CD4-positive, alpha-beta T cell treated with Interferon alpha-2 for 1 hour (primary cell): Measurements from ENCODE around the gene COA8.
"Not testable (repeated sequence)": the region's sequence is repeated elsewhere in the genome, so short reads cannot be mapped to it uniquely, and the experiment has no call there.

Experiments used
- DNase-seq, 2 donors: peaks; one replicate each; pipeline ENCODE4 v3.0.0-alpha.2; 2020 to 2022

Gene COA8

DNA sequence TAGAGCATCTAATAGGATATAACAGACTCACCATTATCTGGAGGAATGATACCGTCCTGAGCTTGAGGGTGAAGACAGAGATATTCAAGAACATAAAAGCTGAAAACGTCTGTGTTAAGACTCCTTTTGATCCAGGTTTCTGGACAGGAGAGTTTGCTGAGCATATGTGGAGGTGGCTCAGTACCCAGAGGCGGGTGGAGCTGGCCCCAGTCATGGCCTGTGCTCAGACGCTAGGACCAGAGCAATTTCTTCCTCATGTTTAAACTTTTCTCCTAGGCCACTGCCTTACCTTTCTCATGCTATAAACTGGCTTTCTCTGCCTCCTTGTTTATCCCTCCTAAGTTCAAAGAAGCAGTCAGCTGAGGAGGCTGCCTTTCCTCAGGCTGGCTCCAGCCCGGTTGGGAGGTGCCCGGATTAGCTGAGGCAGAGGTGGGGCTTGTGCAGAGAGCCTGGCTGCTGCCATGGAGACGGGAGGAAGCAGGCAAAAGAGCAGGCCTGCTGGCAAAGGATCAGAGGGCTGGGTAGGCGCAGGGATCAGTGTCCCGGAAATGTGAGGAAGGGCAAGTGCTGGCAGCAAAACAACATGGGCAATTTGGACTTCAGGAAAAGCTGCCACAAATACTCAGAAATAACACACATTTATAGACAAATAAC is 13.7 kb downstream of the COA8 start:
- no peak for DNase-seq

DNA sequence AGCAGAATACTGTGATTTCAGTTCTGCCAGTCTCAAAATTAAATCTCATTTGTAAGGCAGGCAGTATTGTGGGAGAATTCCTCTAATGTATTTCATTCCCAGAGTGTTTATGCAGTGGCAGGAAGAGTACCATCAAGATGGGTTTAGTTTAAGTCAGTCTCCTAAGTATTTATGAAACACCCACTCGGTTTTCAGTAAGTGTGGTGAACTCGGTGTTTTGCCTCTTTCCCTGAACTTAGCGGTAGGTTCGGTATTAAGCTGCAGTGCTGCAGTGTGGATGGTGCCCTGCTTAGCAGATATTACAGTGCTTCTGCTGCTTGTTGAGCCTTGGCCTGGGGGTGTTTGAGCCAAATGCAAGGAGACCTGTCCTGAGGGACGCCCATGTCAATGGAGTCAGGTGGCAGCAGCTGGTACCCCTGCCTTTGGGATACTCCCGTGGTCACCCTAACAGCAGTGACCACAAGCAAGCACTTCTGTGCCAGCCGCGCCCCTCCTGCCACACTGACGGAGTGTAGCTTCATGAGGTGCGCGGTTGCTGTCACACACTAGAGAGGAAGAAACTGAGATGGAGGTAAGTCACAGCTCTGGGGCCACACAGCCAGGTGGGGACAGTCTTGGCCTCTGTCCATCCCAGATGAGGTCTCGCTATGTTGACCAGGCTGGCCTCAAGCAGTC is 15.8 kb downstream of the COA8 start:
- no peak for DNase-seq

DNA sequence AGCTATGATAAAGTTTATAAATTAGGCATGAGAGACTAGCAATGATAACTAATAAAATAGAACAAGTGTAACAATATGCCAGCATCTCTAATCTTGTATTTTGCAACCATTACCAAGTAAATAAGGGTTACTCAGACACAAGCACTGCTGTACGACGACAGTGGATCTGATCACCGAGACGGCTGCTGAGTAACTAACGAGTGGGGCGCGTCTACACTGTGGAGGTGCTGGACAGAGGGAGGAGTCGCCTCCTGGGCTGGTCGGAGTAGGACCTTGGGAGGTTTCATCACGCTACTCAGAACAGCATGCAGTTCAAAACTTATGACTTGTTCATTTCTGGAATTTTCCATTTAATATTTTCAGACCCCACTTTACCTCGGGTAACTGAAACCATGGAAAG is 18.4 kb downstream of the COA8 start:
- no peak for DNase-seq

DNA sequence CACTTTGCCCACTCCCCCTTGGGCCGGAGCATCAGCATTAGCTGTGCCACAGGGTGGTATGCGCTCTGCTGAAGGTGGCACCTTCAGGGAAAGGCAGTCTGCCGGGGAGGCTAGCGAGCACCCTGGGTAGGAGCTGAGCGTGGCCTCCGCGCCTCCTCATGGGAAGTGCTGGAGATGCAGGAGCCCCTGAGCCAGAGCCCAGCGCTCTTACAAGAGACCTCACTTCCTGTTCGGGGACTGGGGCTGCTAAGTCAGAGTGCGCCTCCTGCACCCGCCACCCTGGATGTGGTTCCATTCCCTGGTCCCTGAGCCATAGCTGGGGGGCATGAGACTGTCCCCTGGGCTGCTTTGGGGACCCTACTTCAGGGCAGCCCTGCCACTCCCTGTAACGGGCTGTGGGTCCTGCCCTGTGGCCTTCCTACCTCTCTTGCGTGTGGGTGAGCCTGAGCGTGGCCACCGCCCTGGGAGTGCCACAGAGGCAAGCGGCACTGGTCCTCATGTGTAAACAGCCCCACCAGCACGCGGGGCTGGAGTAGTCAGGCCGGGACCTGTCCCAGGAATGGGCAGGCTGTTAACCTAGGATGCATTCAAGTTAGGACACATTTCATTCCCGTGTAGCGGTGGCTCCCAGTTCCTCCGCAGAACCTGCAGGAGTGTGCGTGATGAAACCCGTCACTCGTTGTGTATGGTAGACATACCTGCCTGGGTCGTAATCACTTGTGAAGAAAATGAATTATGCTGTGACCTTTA is 19.4 kb downstream of the COA8 start:
- DNase-seq, result no peak

DNA sequence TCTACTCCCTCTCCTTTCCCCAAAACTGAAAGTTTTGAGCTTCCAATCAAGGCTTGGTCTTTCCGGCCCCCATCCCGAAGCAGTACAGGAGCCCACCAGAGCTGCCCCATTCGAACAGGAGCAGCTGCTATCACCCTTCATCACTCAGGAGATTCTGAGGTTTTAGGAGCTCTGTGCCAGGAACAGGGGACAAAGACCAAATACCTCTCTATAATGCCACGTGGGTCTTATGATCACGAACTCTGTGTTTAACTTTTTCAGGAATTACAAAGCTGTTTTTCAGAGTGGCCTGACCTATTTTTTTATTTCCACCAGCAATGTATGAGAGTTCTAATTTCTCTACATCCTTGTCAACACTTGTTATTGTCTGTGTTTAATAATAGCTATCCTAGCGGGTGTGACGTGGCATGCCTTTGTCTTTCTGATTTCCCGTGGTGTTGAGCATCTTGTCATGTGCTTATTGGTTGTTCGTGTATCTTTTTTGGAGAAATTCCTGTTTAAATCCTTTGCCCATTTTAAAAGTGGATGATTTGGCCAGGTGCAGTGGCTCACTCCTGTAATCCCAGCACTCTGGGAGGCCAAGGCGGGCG is 21.7 kb downstream of the COA8 start:
- DNase-seq, result no peak

DNA sequence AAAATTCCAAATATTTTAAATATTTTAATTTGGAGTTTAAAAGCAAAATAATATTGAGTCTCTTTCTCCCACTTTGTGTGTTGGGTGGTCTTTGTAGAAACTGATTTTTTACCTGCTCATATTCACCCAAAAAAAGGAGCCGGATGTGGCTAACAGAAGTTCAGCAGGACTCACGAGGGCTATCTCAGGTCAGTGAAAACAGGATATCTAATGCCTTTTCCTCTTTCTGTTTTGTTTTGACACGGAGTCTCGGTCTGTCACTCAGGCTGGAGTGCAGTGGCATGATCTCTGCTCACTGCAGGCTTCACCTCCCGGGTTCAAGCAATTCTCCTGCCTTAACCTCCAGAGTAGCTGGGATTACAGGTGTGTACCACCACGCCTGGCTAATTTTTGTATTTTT is 30.8 kb downstream of the COA8 start:
- peak in 1 of 2 donors; percentile 13 for DNase-seq

DNA sequence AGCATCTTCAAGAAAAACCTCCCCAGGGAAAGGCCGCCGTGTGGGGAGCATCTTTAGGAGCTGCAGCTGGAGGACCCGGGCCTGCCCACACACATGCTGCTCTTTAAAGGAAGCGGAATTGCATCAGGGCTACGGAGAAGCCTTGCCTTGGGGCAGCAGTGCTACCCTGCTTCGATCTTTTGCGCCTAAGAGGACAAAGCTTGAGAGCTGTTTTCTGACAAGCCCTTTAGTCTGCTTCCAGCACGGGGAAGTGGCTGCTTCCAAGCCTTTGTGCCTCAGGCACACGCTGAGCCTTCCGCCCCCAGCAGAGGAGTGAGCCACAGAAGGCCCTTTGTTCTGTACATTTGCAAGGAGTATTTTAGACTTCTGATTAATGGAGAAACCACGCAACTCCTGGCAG is 31.5 kb downstream of the COA8 start:
- DNase-seq, result no peak

DNA sequence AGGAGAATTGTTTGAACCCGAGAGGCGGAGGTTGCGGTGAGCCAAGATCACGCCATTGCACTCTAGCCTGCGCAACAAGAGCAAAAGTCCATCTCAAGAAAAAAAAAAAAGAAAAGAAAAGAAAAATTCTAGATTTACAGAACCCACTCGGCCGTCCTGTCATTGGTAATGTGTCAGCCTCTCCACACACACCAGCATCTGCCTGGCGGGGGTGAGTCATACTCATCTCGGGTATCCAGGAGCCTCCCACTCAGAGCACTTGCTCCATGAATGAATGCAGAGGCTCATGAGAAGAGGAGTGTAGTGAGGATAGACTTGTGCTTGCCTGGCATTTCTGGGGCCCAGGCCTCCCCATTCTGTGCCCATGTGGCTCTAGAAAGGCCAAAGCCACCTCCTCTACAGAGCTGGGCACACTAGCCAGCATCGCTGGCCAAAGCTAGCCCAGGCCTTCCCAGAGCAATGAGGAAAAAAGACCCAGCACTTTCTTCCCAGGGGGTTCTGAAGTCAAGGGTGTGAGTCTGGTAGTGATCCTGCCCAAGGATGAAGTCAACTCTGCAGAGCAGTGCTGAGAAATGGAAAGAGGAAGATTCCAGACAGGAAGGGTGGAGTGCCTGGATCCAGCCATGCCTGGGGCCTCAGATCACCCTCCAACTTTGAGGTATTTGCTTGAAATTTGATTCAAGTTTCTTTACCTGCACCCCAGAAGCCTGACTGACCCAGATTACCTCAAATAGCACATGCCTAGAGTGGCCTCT is 35.0 kb downstream of the COA8 start:
- DNase-seq, result no peak

DNA sequence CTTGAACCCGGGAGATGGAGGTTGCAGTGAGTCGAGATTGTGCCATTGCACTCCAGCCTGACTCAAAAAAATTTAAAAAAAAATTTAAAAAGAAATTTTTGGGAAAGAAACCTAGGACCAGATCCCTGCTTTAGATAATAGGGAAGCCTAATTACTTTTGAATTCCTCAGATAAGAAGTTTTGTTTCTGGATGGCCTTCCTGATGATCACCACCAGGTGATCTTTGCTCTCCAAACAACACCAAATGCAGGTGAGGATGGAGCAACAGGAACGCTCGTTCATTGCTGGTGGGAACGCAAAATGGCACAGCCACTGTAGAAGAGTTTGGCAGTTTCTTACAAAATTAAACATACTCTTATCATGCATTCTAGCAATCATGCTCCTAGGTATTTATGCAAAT is 37.7 kb downstream of the COA8 start:
- no peak for DNase-seq

DNA sequence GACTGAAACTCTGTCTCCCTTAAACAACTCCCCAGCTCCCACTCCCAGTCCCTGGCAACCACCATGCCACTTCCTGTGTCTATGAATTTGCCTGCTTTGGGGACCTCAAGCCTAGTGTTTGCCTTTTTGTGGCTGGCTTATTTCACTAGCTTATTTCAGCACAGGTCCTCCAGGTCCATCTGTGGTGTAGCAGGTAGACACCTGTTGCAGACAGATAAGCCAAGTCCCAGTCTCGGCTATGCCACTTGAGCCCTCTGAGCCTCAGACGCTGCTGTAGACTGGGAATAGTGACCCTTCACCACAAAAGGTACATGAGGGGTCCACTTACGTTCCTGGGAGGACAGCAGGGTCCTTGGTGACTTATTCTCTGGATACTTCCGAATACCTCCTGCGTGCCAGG is 41.9 kb downstream of the COA8 start:
- DNase-seq, result no peak

DNA sequence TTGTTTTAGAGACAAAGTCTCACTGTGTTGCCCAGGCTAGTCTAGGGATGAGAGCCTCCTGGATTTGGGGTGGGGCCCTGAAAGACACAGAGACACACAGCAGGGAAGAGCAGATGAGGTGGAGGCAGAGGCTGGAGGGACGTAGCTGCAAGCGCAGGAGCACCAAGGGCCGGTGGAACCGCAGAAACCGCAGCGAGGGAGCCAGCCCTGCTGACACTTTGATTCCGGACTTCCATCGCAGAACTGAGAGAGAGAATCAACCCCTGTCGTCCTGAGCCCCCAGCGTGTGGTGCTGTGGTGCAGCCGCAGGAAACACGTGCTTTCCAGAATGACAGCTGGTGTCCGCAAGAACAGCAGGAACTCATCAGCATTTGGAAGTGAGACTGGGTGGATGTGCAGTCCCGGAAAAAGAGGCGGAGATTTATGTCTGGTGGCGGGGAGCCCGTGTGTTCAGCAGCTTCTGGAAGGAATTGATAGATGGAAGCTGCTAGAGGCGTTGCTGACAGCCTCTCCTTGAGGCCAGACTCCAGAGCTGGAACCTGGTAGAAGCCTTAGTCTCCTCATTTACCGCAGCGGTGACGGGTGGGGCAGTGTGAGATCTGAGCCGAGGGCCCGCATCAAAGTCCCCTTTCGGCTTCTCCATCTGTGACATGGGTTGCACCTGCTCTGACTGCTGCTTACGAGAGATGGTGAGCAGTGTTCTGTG is 44.4 kb downstream of the COA8 start:
- peak; percentile 57 to 74 for DNase-seq

DNA sequence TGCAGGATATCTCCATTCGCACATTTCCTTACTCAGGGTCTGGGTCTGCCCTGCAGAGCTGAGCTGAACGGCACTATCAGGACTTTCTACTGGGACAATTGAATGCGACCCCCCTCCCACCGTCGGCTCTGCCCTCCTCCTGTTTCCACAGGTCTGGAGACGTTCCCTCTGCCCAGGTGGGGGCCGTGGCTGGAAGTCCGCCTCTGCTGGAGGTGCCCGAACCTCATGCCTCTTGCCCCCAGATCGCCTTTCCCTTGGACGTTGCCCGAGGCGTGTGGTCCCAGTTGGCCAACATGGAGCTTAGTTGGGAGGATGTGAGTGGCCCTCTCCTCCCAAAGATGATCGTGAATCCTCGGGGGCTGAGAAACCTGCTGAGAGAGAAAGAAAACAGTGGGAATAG is 45.1 kb downstream of the COA8 start:
- DNase-seq, result no peak

DNA sequence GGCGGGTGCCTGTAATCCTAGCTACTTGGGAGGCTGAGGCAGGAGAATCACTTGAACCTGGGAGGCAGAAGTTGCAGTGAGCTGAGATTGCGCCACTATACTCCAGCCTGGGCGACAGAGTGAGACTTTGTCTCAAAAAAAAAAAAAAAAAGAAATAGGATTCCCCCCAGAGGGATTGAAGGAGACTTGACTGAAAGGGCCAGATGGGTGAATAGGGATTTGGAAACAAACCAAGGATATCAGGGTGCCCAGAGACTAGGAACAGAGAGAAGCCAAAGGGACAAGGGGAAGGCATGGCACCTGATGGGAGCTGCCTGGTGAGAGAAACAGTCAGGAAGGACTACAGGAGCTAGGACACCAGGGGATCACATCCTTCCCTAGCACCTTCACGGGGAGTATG is 46.3 kb downstream of the COA8 start:
- not testable (repeated sequence) for DNase-seq

DNA sequence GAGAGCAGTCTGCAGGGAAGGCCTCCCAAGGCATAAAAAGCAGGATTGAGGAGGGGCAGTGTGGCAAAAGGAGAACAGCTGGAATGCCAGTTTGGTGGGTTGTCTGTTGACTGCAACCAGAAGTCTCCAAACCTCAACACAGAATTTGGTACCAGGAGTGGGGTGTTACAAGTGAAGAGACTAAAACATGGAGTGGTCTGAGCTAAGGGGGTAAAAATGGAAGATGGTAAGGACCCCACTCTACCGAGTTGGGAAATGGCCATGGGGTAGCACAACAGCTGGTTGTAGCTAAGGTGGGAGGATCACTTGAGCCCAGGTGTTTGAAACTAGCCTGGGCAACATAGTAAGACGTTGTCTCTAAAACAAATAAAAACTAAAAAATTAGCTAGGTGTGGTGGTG is 48.5 kb downstream of the COA8 start:
- no peak for DNase-seq

DNA sequence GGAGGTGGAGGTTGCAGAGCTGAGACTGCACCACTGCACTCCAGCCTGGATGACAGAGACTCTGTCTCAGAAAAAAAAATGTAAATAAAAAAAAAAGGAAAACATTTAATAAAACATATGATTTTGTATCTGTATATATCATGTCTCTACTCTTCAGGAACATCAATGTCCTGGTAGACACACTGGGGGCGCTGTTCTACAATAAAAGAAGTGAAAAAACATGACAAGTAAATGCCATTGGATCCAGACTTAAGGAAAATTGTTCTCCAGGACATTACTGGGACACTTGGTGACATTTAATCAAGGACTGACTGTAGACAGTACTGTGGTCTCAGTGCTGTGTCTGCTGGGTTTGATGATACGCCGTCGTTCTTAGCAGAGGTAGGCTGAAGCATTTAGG is 50.8 kb downstream of the COA8 start:
- peak in 1 of 2 donors; percentile 26 for DNase-seq

DNA sequence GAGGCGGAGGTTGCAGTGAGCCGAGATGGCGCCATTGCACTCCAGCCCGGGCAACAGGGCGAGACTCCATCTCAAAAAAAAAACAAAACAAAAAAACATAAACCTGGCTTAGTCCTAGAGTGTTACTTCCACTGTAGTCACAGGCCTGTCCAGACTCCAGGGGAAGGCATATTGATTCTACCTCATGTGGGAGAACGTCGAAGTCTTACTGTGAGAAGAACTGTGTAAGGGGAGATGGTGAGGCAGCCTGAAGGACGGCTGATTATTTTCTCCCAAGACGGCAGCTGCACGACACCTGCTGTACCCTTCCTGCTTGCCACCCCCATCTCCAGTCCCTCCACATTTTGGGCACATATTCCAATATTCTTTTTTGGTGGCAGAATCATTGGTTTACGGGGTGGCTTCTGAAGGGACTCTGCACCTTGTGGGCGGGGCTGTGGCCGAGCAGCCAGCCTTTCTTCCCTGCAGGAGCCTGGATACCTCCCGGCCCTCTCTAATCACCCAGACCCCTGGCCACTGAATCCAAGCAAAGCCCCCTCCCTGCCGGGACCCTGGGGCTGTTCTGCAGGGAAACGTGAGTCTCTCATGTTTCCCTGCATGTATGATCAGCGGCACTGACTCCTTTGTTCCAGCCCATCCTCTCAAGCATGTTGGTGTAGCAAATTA is 54.0 kb downstream of the COA8 start:
- no peak for DNase-seq

DNA sequence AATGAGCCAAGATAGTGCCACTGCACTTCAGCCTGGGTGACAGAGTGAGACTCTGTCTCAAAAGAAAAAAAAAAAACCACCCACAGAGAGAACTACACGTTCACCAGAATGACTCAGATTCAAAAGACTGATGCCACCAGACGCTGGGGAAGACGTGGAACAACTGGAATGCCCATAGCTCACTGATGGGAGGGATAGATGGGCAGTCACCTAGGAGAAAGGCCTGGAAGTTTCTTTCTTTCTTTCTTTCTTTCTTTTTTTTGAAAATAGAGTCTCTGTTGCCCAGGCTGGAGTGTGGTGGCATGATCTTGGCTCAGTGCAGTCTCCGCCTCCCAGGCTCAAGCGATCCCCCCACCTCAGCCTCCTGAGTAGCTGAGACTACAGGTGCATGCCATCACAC is 56.3 kb downstream of the COA8 start:
- DNase-seq, result no peak

DNA sequence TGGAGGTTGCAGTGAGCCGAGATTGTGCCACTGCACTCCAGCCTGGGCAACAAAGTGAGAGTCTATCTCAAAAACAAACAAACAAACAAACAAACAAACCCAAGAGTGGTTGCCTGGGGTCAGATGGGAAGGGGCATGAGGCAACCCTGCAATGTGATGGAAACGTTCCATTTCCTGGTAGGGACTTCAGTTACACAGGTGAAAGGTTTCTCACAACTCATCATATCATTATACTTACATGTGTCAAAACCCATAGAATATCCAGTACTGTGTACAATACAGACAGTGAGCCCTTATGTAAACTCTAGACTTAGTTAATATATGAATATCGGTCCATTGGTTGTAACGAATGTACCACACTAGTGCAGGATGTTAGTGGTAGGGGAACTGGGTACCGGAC is 59.1 kb downstream of the COA8 start:
- no peak for DNase-seq

DNA sequence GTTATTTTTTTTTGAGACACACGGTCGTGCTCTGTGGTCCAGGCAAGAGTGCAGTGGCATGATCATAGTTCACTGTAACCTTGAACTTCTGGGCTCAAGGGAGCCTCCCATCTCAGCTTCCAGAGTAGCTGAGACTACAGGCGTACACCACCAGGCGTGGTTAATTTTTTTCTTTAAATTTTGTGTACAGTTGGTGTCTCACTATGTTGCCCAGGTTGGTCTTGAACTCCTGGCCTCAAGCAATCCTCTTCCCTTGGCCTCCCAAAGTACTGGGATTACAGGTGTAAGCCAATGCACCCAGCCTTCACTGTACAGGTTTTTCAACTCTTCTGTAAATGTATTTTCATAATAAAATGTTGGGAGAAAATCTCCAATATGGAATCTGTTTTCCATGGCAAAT is 60.5 kb downstream of the COA8 start:
- DNase-seq, result no peak

DNA sequence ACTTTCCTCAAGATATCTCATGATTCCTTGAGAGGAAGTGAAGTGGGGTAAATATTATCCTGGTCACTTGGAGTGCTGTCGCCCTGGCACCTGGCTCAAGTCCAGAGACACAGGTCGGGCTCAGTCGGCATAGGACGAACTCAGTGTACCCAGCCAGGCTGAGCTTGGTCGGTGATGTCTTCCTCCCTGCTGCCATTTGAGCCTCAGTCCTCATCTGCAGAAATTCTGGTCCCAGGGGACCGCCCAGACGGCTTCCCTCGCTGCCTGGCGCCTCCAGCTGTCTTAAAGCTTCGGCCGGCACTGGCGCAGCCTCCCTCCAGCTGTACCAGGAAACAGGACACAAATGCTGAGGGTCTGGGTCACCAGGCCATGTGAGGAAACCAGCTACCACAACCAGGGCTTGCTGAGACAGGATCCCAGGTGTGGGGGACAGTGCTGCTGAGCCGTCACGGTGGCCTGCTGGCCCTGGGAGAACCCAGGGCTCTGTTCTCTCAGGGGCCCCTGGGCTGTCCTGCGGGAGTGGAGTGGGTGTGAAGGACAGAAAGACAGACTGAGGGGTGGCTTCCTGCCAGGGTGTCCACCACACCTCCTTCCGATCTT is 61.2 kb downstream of the COA8 start:
- no peak for DNase-seq

DNA sequence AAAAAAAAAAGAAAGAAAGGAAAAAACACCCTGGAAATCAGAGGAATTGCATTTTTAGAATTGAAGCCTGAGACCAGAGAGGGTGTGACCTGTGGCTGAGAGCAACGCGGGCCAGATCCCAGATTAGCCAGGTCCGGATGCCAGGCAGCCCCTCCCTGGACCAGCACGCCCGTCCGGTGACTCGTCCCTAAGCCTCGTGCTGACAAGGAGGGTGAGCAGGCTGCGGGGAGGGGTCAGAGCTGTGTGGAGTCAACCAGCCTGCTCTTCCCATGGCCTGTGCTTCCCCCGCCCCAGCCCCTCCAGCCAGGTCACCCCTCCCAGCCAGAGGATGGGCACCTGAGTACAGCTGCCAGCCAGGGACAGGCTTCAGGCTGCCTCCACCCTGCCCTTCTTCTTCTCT is 62.1 kb downstream of the COA8 start:
- no peak for DNase-seq
